Stimulated activated CD8-positive, alpha-beta memory T cell treated with anti-CD3 and anti-CD28 coated beads, Interleukin-15, amount 100 ng/mL, for 4 hours (primary cell): ENCODE measurements around the gene TEF.
"Not testable (repeated sequence)": the region's sequence is repeated elsewhere in the genome, so short reads cannot be mapped to it uniquely, and the experiment has no call there.

ENCODE experiments used
- DNase-seq, 2 donors: peaks; one replicate each; pipeline ENCODE4 v3.0.0-alpha.2; 2020; ENCODE audit warnings: low read depth in 2 of 2

Gene TEF

GRCh38 chr22:41418717-41419116, 37.0 kb downstream of the TEF start:
- DNase-seq = no peak

GRCh38 chr22:41425660-41426365, 44.1 kb downstream of the TEF start:
- DNase-seq = no peak

- no peak for DNase-seq
These were observed 47.6 kb downstream of the TEF start for GRCh38 chr22:41429232-41429950.

GRCh38 chr22:41429951-41430332, 48.2 kb downstream of the TEF start:
- no peak for DNase-seq

- no peak for DNase-seq
These were observed 49.9 kb downstream of the TEF start for GRCh38 chr22:41431656-41432055.

GRCh38 chr22:41433480-41433879, 51.7 kb downstream of the TEF start:
- DNase-seq = not testable (repeated sequence)

- DNase-seq = not testable (repeated sequence)
These were observed 52.7 kb downstream of the TEF start for GRCh38 chr22:41434361-41435003.

- DNase-seq = no peak
These were observed 53.8 kb downstream of the TEF start for GRCh38 chr22:41435560-41435959.

GRCh38 chr22:41436322-41437113, 54.8 kb downstream of the TEF start:
- no peak for DNase-seq

GRCh38 chr22:41437198-41437597, 55.5 kb downstream of the TEF start:
- DNase-seq = no peak

GRCh38 chr22:41440511-41440910, 58.8 kb downstream of the TEF start:
- DNase-seq = not testable (repeated sequence)

GRCh38 chr22:41442240-41442792, 60.6 kb downstream of the TEF start:
- no peak for DNase-seq

GRCh38 chr22:41444360-41445128, 62.8 kb downstream of the TEF start:
- peak; percentile 73 to 75 for DNase-seq

GRCh38 chr22:41445129-41446056, 63.7 kb downstream of the TEF start:
- DNase-seq = no peak

GRCh38 chr22:41446057-41446501, 64.3 kb downstream of the TEF start:
- no peak for DNase-seq

GRCh38 chr22:41446639-41447434, 65.1 kb downstream of the TEF start, which contains the start of gene TOB2:
TSS of gene TOB2 (minus strand) at chr22:41446801. CDS start at chr22:41437345, 9,456 bp downstream.
- DNase-seq = peak; percentile 84 to 87

- DNase-seq = peak in 1 of 2 donors; percentile 26
These were observed 65.9 kb downstream of the TEF start for GRCh38 chr22:41447435-41448188.
